Neuronal stem cell (in vitro differentiated cells): Measurements from ENCODE around the gene GRM4.

Experiments used
- DNase-seq: peaks from one replicate; pipeline ENCODE4 v3.0.0-alpha.2; 2013; ENCODE audit warnings: low spot score
- H2AFZ ChIP-seq: one replicate; pipeline ENCODE4 v1.6.1; 2013; ENCODE audit warnings: mild to moderate bottlenecking, low read length, inconsistent platforms
- H2AK5ac ChIP-seq: 2 replicates; pipeline ENCODE4 v1.6.1; 2013; ENCODE audit warnings: low read depth, mild to moderate bottlenecking, inconsistent platforms, low read length, moderate library complexity, mixed read lengths
- H2BK120ac ChIP-seq: 2 replicates; pipeline ENCODE4 v1.6.1; 2013; ENCODE audit warnings: low read depth, mild to moderate bottlenecking, inconsistent platforms, low read length, moderate library complexity, mixed read lengths
- H2BK12ac ChIP-seq: one replicate; pipeline ENCODE4 v1.6.1; 2013; ENCODE audit warnings: low read length, inconsistent platforms
- H2BK15ac ChIP-seq: 2 replicates; pipeline ENCODE4 v1.6.1; 2013; ENCODE audit warnings: mild to moderate bottlenecking, low read length, inconsistent platforms, mixed read lengths
- H2BK5ac ChIP-seq: one replicate; pipeline ENCODE4 v1.6.1; 2013; ENCODE audit warnings: inconsistent platforms, mild to moderate bottlenecking, low read length, moderate library complexity
- H3K14ac ChIP-seq: one replicate; pipeline ENCODE4 v1.6.1; 2013; ENCODE audit warnings: low read length, inconsistent platforms
- H3K18ac ChIP-seq: 2 replicates; pipeline ENCODE4 v1.6.1; 2013; ENCODE audit warnings: low read length, inconsistent platforms
- H3K23ac ChIP-seq: 2 replicates; pipeline ENCODE4 v1.6.1; 2013; ENCODE audit warnings: low read depth, mild to moderate bottlenecking, mixed read lengths, low read length, inconsistent platforms; ENCODE audit not compliant: poor library complexity
- H3K27ac ChIP-seq: replicated peaks from 3 replicates; pipeline ENCODE4 v1.5.1; 2013; ENCODE audit warnings: low read length, inconsistent platforms
- H3K27me3 ChIP-seq, 3 experiments: 2 replicates each; pipeline ENCODE4 v1.6.1; 2013; ENCODE audit warnings: low read length in 3 of 3, mild to moderate bottlenecking in 2 of 3, inconsistent platforms in 1 of 3, low read depth in 1 of 3, mixed read lengths in 1 of 3, moderate library complexity in 1 of 3; ENCODE audit not compliant: control insufficient read depth in 3 of 3, insufficient read depth in 3 of 3
- H3K36me3 ChIP-seq, 2 donors: replicated peaks in 1 of 2; 2 replicates each; pipeline ENCODE4 v1.6.1; 2013; ENCODE audit warnings: low read length in 2 of 2; ENCODE audit not compliant: control insufficient read depth in 2 of 2, insufficient read depth in 2 of 2
- H3K4ac ChIP-seq: 2 replicates; pipeline ENCODE4 v1.6.1; 2013; ENCODE audit warnings: inconsistent platforms, mild to moderate bottlenecking, low read length, moderate library complexity
- H3K4me1 ChIP-seq, 2 donors: 1 replicate in 1 of 2; 2 replicates in 1 of 2; pipeline ENCODE4 v1.6.1; 2013; ENCODE audit warnings: low read length in 2 of 2, low read depth in 1 of 2; ENCODE audit not compliant: control insufficient read depth in 2 of 2, insufficient read depth in 1 of 2
- H3K4me2 ChIP-seq: one replicate; pipeline ENCODE4 v1.6.1; 2013; ENCODE audit warnings: mild to moderate bottlenecking, low read length, inconsistent platforms; ENCODE audit not compliant: insufficient read depth, poor library complexity, severe bottlenecking
- H3K4me3 ChIP-seq, 2 donors: 2 replicates each; pipeline ENCODE4 v1.5.1; 2013; ENCODE audit warnings: low read length in 2 of 2, mild to moderate bottlenecking in 2 of 2, inconsistent platforms in 1 of 2, moderate library complexity in 1 of 2
- H3K79me1 ChIP-seq: one replicate; pipeline ENCODE4 v1.6.1; 2013; ENCODE audit warnings: low read depth, mild to moderate bottlenecking, inconsistent platforms, low read length, moderate library complexity
- H3K9ac ChIP-seq: one replicate; pipeline ENCODE4 v1.6.1; 2013; ENCODE audit warnings: mild to moderate bottlenecking, low read depth, low read length, inconsistent platforms; ENCODE audit not compliant: poor library complexity
- H3K9me3 ChIP-seq, 2 donors: replicated peaks in 1 of 2; 2 replicates each; pipeline versions ENCODE3 to v1.6.1; 2013; ENCODE audit warnings: low read length in 2 of 2, mild to moderate bottlenecking in 2 of 2, inconsistent platforms in 1 of 2, low read depth in 1 of 2, mixed read lengths in 1 of 2, moderate library complexity in 1 of 2; ENCODE audit not compliant: control insufficient read depth in 2 of 2, insufficient read depth in 1 of 2
- H4K8ac ChIP-seq: one replicate; pipeline ENCODE4 v1.6.1; 2013; ENCODE audit warnings: low read depth, mild to moderate bottlenecking, inconsistent platforms, low read length, moderate library complexity
- H4K91ac ChIP-seq: one replicate; pipeline ENCODE4 v1.6.1; 2013; ENCODE audit warnings: low read length, low read depth, mild to moderate bottlenecking, inconsistent platforms; ENCODE audit not compliant: poor library complexity
- WGBS, 2 donors: extraction: QIAGEN DNeasy Blood & Tissue Kit; methylation state at CpG; one replicate each; pipeline ENCODE4 v1.1.7; 2013; ENCODE audit warnings: missing lambda C conversion rate in 2 of 2, mixed read lengths in 1 of 2; ENCODE audit not compliant: insufficient read length in 2 of 2, insufficient replicate concordance in 1 of 2; ENCODE audit errors: extremely low coverage in 2 of 2; 5-methylcytosine and 5-hydroxymethylcytosine counted together

GRM4 gene

GRCh38 chr6:34035161-34035560, 110.7 kb downstream of the GRM4 start:
- Histone ChIP-seq H3K23ac (no peak overlapping the region), H2AK5ac (no peak overlapping the region), H3K14ac (no peak overlapping the region), H3K79me1 (no peaks in the 10 kb centered on the region), H3K4me2 (no peak overlapping the region), H2BK120ac (no peak overlapping the region), H3K9me3 (peaks cover 0 to 1% of the 10 kb centered on the region in 2 donors), H3K36me3 (no peaks in the 10 kb centered on the region), H4K91ac (no peak overlapping the region), H3K4me3 (no peak overlapping the region), H4K8ac (no peak overlapping the region), H3K4me1 (peaks cover 0 to 7% of the 10 kb centered on the region in 2 donors), H3K4ac (no peak overlapping the region), H3K27ac (no peak overlapping the region), H2AFZ (no peak overlapping the region), H3K27me3 (no peaks in the 10 kb centered on the region), H2BK5ac (no peak overlapping the region), H3K18ac (no peak overlapping the region), H2BK15ac (no peak overlapping the region), H2BK12ac (no peak overlapping the region), H3K9ac (no peak overlapping the region)
- WGBS, 2 donors, result no CpG with 5 or more reads among the region's 1 CpG
- DNase-seq, result no peak

GRCh38 chr6:34032856-34033255, 113.0 kb downstream of the GRM4 start:
- H3K27me3 ChIP-seq, result no peaks in the 10 kb centered on the region
- H3K4me1 ChIP-seq, result peaks cover 0 to 7% of the 10 kb centered on the region in 2 donors
- DNase-seq, result no peak
- H2BK12ac ChIP-seq, result no peak overlapping the region
- H3K9me3 ChIP-seq, result peaks cover 0 to 1% of the 10 kb centered on the region in 2 donors
- no peak overlapping the region for H3K9ac ChIP-seq
- H4K8ac ChIP-seq, result no peak overlapping the region
- peak overlapping the region; percentile 62 for H3K18ac ChIP-seq
- peak overlapping the region; percentile 34 for H2AK5ac ChIP-seq
- no peak overlapping the region for H4K91ac ChIP-seq
- H3K36me3 ChIP-seq, result no peaks in the 10 kb centered on the region
- H3K79me1 ChIP-seq, result no peaks in the 10 kb centered on the region
- WGBS, 2 donors, result no CpG with 5 or more reads among the region's 5 CpGs
- H2AFZ ChIP-seq, result no peak overlapping the region
- no peak overlapping the region for H3K23ac ChIP-seq
- H3K27ac ChIP-seq, result no peak overlapping the region
- no peak overlapping the region for H3K4ac ChIP-seq
- no peak overlapping the region for H3K4me2 ChIP-seq
- H2BK120ac ChIP-seq, result peak overlapping the region; percentile 26
- no peak overlapping the region for H2BK15ac ChIP-seq
- no peak overlapping the region for H3K4me3 ChIP-seq
- no peak overlapping the region for H3K14ac ChIP-seq
- no peak overlapping the region for H2BK5ac ChIP-seq

- Histone ChIP-seq H3K27me3 (no peaks in the 10 kb centered on the region), H2AFZ (no peak overlapping the region), H3K36me3 (no peaks in the 10 kb centered on the region), H3K9me3 (peaks cover 0 to 1% of the 10 kb centered on the region in 2 donors), H2BK120ac (no peak overlapping the region), H3K4me2 (no peak overlapping the region), H2AK5ac (peak overlapping the region; percentile 14), H4K8ac (no peak overlapping the region), H3K23ac (peak overlapping the region; percentile 68), H4K91ac (no peak overlapping the region), H3K4me3 (peak overlapping the region in 1 of 2 donors; percentile 66), H3K4ac (peak overlapping the region; percentile 29), H3K9ac (peak overlapping the region; percentile 72), H2BK12ac (no peak overlapping the region), H2BK5ac (no peak overlapping the region), H3K14ac (peak overlapping the region; percentile 63), H3K4me1 (peaks cover 0 to 2% of the 10 kb centered on the region in 2 donors), H3K79me1 (no peaks in the 10 kb centered on the region), H3K27ac (no peak overlapping the region), H3K18ac (peak overlapping the region; percentile 53), H2BK15ac (peak overlapping the region; percentile 69)
- no CpG with 5 or more reads among the region's 12 CpGs for WGBS, 2 donors
- DNase-seq, result no peak
These were observed 114.1 kb downstream of the GRM4 start for GRCh38 chr6:34031625-34032383.

GRCh38 chr6:34030831-34031624, 114.9 kb downstream of the GRM4 start:
- Histone ChIP-seq H3K4ac (no peak overlapping the region), H3K4me3 (peak overlapping the region in 1 of 2 donors; percentile 49), H3K4me2 (no peak overlapping the region), H2AFZ (no peak overlapping the region), H3K27me3 (no peaks in the 10 kb centered on the region), H2BK12ac (no peak overlapping the region), H3K4me1 (peaks cover 0 to 2% of the 10 kb centered on the region in 2 donors), H3K79me1 (no peaks in the 10 kb centered on the region), H2BK15ac (peak overlapping the region; percentile 74), H3K27ac (no peak overlapping the region), H4K91ac (no peak overlapping the region), H3K9me3 (peaks cover 0 to 1% of the 10 kb centered on the region in 2 donors), H3K23ac (peak overlapping the region; percentile 68), H4K8ac (no peak overlapping the region), H3K14ac (no peak overlapping the region), H2AK5ac (peak overlapping the region; percentile 14), H3K18ac (peak overlapping the region; percentile 52), H2BK120ac (no peak overlapping the region), H3K9ac (no peak overlapping the region), H2BK5ac (no peak overlapping the region), H3K36me3 (no peaks in the 10 kb centered on the region)
- no CpG with 5 or more reads among the region's 9 CpGs for WGBS, 2 donors
- DNase-seq, result no peak
